Liver (tissue), 9 donors: ENCODE measurements around the gene ZNF629. TPM values are rescaled to one million over a fixed set of nuclear protein-coding genes. Genes with fewer than 3 reads are reported as not detected.

Experiments
- DNase-seq: peaks from one replicate; pipeline ENCODE4 v3.0.0-alpha.2; 2017; ENCODE audit warnings: low spot score
- H3K27ac ChIP-seq, 2 donors: one replicate each; pipeline ENCODE4 v1.7.0; 2013; ENCODE audit warnings: inconsistent platforms in 2 of 2, low read length in 2 of 2, control low read depth in 1 of 2, low read depth in 1 of 2, mild to moderate bottlenecking in 1 of 2
- H3K27me3 ChIP-seq, 4 donors: one replicate each; pipeline versions ENCODE4 v1.6.1 to v1.7.0; 2013; ENCODE audit warnings: low read length in 3 of 4, inconsistent platforms in 1 of 4, mild to moderate bottlenecking in 1 of 4, moderate library complexity in 1 of 4; ENCODE audit not compliant: control insufficient read depth in 4 of 4, insufficient read depth in 4 of 4
- H3K36me3 ChIP-seq, 4 donors: one replicate each; pipeline versions ENCODE4 v1.6.1 to v1.7.0; 2013; ENCODE audit warnings: low read length in 3 of 4, mild to moderate bottlenecking in 3 of 4, low read depth in 1 of 4, moderate library complexity in 1 of 4; ENCODE audit not compliant: control insufficient read depth in 4 of 4, insufficient read depth in 3 of 4
- H3K4me1 ChIP-seq, 4 donors: one replicate each; pipeline versions ENCODE4 v1.6.1 to v1.7.0; 2013; ENCODE audit warnings: low read length in 3 of 4, mild to moderate bottlenecking in 3 of 4, moderate library complexity in 1 of 4; ENCODE audit not compliant: control insufficient read depth in 4 of 4, insufficient read depth in 4 of 4
- H3K4me3 ChIP-seq, 3 donors: one replicate each; pipeline versions ENCODE4 v1.6.1 to v1.7.0; 2013; ENCODE audit warnings: low read length in 3 of 3, control low read depth in 1 of 3, low read depth in 1 of 3, mild to moderate bottlenecking in 1 of 3
- H3K9ac ChIP-seq, 2 donors: one replicate each; pipeline ENCODE4 v1.7.0; 2013; ENCODE audit warnings: low read length in 2 of 2, mild to moderate bottlenecking in 2 of 2, moderate library complexity in 2 of 2, control low read depth in 1 of 2, low read depth in 1 of 2
- H3K9me3 ChIP-seq, 4 donors: one replicate each; pipeline versions ENCODE4 v1.6.1 to v1.7.0; 2013; ENCODE audit warnings: low read length in 3 of 4; ENCODE audit not compliant: control insufficient read depth in 4 of 4
- CTCF ChIP-seq: fragments of 150-350 bp; IDR thresholded peaks from 2 replicates; pipeline ENCODE4 v1.5.1; 2017; ENCODE audit warnings: improper control_type of control experiment, low read depth, low read length; ENCODE audit not compliant: missing input control
- EGR1 ChIP-seq, 2 donors: IDR thresholded peaks; 2 replicates each; pipeline ENCODE4 v1.6.1; 2016 to 2018; ENCODE audit warnings: antibody characterized with exemption in 2 of 2, low read depth in 2 of 2
- FOXA1 ChIP-seq: IDR thresholded peaks from 2 replicates; pipeline ENCODE4 v1.6.1; 2016; ENCODE audit warnings: antibody characterized with exemption
- FOXA2 ChIP-seq: IDR thresholded peaks from 2 replicates; pipeline ENCODE4 v1.6.1; 2016; ENCODE audit warnings: antibody characterized with exemption
- GABPA ChIP-seq, 2 donors: IDR thresholded peaks in 1 of 2; conservative IDR thresholded peaks in 1 of 2; 2 replicates each; pipeline ENCODE4 v1.6.1; 2016; ENCODE audit warnings: antibody characterized with exemption in 2 of 2, mild to moderate bottlenecking in 1 of 2, moderate library complexity in 1 of 2
- HNF4A ChIP-seq, 2 donors: conservative IDR thresholded peaks; 2 replicates each; pipeline ENCODE4 v1.6.1; 2016; ENCODE audit warnings: antibody characterized with exemption in 2 of 2, mild to moderate bottlenecking in 2 of 2
- HNF4G ChIP-seq: IDR thresholded peaks from 2 replicates; pipeline ENCODE4 v1.6.1; 2016; ENCODE audit warnings: antibody characterized with exemption
- JUND ChIP-seq, 2 donors: IDR thresholded peaks; 2 replicates each; pipeline ENCODE4 v1.6.1; 2016; ENCODE audit warnings: antibody characterized with exemption in 2 of 2
- MAX ChIP-seq: IDR thresholded peaks from 2 replicates; pipeline ENCODE4 v1.6.1; 2016; ENCODE audit warnings: antibody characterized with exemption
- NR2F2 ChIP-seq: IDR thresholded peaks from 2 replicates; pipeline ENCODE4 v1.6.1; 2016; ENCODE audit warnings: antibody characterized with exemption
- RAD21 ChIP-seq, 2 donors: IDR thresholded peaks; 2 replicates each; pipeline ENCODE4 v1.6.1; 2016; ENCODE audit warnings: antibody characterized with exemption in 2 of 2, mild to moderate bottlenecking in 2 of 2
- REST ChIP-seq: IDR thresholded peaks from 2 replicates; pipeline ENCODE4 v1.6.1; 2016; ENCODE audit warnings: antibody characterized with exemption, mild to moderate bottlenecking
- RXRA ChIP-seq, 2 donors: IDR thresholded peaks; 2 replicates each; pipeline ENCODE4 v1.6.1; 2017 to 2018; ENCODE audit warnings: antibody characterized with exemption in 2 of 2, mild to moderate bottlenecking in 1 of 2
- SP1 ChIP-seq: IDR thresholded peaks from 2 replicates; pipeline ENCODE4 v1.6.1; 2018; ENCODE audit warnings: antibody characterized with exemption, mild to moderate bottlenecking
- TAF1 ChIP-seq: conservative IDR thresholded peaks from 2 replicates; pipeline ENCODE4 v1.6.1; 2016; ENCODE audit warnings: antibody characterized with exemption, mild to moderate bottlenecking
- ZBTB33 ChIP-seq: IDR thresholded peaks from 2 replicates; pipeline ENCODE4 v1.6.1; 2016; ENCODE audit warnings: antibody characterized with exemption
- WGBS: extraction: QIAGEN DNeasy Blood & Tissue Kit; methylation state at CpG from one replicate; pipeline ENCODE4 v1.1.7; 2013; 5-methylcytosine and 5-hydroxymethylcytosine counted together
- polyA plus RNA-seq, 2 donors: library from polyadenylated mRNA; stranded (reverse) in 1 of 2; unstranded in 1 of 2; fragments of 200-250 nt in 1 of 2; fragments of >200 nt in 1 of 2; fragmentation: Nextera tagmentation in 1 of 2; extraction: Ambion mirVana in 1 of 2; gene quantifications; one replicate each; pipeline versions ENCODE4 v1.2.1 to v1.2.3, GENCODE V29; 2013 to 2015
- total RNA-seq, 2 donors: library from RNA; depleted of rRNA; stranded (reverse); fragments of >200 nt; gene quantifications; one replicate each; pipeline ENCODE4 v1.2.3, GENCODE V29; 2014
- donor health status: healthy.
- donor health status: healthy.
- donor health status: healthy.
- donor health status: healthy.
- donor health status: healthy.

Gene ZNF629
- total and polyA plus RNA-seq, 4 donors, result 0.86 to 4.2 (median 3.4) TPM

GRCh38 chr16:30760001-30760559 lies 26.9 kb downstream of the ZNF629 start:
- Histone ChIP-seq H3K27me3 (no peaks in the 10 kb centered on the region), H3K4me3 (no peak overlapping the region), H3K9me3 (no peaks in the 10 kb centered on the region), H3K9ac (no peak overlapping the region), H3K36me3 (peaks cover 11 to 29% (median 14%) of the 10 kb centered on the region in 4 donors), H3K27ac (no peak overlapping the region), H3K4me1 (peaks cover 4 to 29% (median 24%) of the 10 kb centered on the region in 4 donors)
- no peak for TF ChIP-seq FOXA1
- TF ChIP-seq MAX, result no peak
- DNase-seq, result no peak
- 94% methylated on average over 7 of the region's 7 CpGs for WGBS

- no peak for TF ChIP-seq SP1
- TF ChIP-seq EGR1 (IDR thresholded peaks at IDR 0.05; ENCODE audit: low read depth in 2 of 2), result no peak
- no peak for TF ChIP-seq RXRA (IDR thresholded peaks at IDR 0.05)
- TF ChIP-seq HNF4A (conservative IDR thresholded peaks at IDR 0.05), result no peak
- TF ChIP-seq HNF4G, result no peak
- TF ChIP-seq CTCF, result no peak
- TF ChIP-seq NR2F2, result no peak
- TF ChIP-seq RAD21 (IDR thresholded peaks at IDR 0.05), result no peak
- no peak for TF ChIP-seq MAX
- TF ChIP-seq FOXA1, result no peak
- TF ChIP-seq JUND (IDR thresholded peaks at IDR 0.05), result no peak
- no peak for TF ChIP-seq TAF1
- TF ChIP-seq GABPA (IDR thresholded peaks at IDR 0.05 in 1 of 2, conservative IDR thresholded peaks at IDR 0.05 in 1 of 2), result no peak
- no peak for TF ChIP-seq ZBTB33
- WGBS, result 83% methylated on average over 10 of the region's 10 CpGs
- Histone ChIP-seq H3K27ac (peak overlapping the region; percentile 39 to 43), H3K4me1 (peaks cover 5 to 38% (median 32%) of the 10 kb centered on the region in 4 donors), H3K4me3 (no peak overlapping the region), H3K36me3 (peaks cover 2 to 22% (median 6%) of the 10 kb centered on the region in 4 donors), H3K27me3 (no peaks in the 10 kb centered on the region), H3K9ac (no peak overlapping the region), H3K9me3 (no peaks in the 10 kb centered on the region)
- DNase-seq, result no peak
These were observed 28.0 kb downstream of the ZNF629 start for GRCh38 chr16:30758988-30759491.

- Histone ChIP-seq H3K9ac (no peak overlapping the region), H3K4me3 (no peak overlapping the region), H3K27ac (no peak overlapping the region), H3K27me3 (no peaks in the 10 kb centered on the region), H3K36me3 (peaks cover 0 to 15% (median 6%) of the 10 kb centered on the region in 4 donors), H3K9me3 (no peaks in the 10 kb centered on the region), H3K4me1 (peaks cover 5 to 29% (median 23%) of the 10 kb centered on the region in 4 donors)
- DNase-seq, result no peak
- WGBS, result 96% methylated on average over 7 of the region's 7 CpGs
- TF ChIP-seq FOXA1, result no peak
- TF ChIP-seq EGR1 (IDR thresholded peaks at IDR 0.05; ENCODE audit: low read depth in 2 of 2), result no peak
- no peak for TF ChIP-seq FOXA2
- TF ChIP-seq HNF4A (conservative IDR thresholded peaks at IDR 0.05), result no peak
- no peak for TF ChIP-seq SP1
- TF ChIP-seq REST, result no peak
- no peak for TF ChIP-seq CTCF
- TF ChIP-seq HNF4G, result no peak
These were observed 29.7 kb downstream of the ZNF629 start for GRCh38 chr16:30757316-30757715.
